HG03280 (cell line): ENCODE results near the gene ZBTB48.
A peak's percentile ranks its signal among the peaks of the same experiment; 100 is the strongest.

Experiments used
- ATAC-seq: cut with Tn5 transposase; IDR thresholded peaks from one replicate; pipeline ENCODE4 v1.9.1; 2021; ENCODE audit warnings: mild to moderate bottlenecking, moderate library complexity; ENCODE audit not compliant: unreplicated experiment

ZBTB48 gene

DNA sequence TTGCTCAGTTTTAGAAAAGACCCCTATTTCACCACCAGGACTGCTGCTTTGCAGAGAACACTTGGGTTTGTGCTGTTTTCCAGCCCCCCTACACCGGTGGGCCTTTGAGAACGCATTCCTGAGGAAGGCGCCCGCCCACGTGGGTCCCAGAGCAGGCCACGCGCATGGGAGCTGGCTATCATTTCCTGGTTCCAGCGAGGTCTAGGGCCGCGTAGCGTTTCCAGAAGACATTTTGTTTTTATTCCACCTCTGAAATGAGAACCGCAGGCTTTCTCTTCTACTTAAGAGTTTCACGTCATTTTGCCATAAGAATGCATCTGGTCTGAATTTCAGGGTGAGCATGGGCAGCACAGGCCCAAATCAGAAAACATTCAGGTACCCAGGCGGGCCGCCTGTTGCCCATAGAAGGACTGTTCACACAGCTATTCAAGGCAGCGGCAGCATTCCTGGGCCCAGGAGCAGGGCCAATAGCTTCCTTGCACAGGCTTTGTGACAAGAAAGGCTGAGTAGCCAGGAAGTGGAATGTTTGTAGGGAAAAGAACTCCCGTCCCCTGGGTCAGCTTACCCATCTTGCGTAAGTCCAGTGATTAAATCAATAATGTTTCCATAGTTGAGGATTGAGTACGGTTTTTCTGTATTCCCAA, 24.2 kb downstream of the ZBTB48 start:
- no peak for ATAC-seq

DNA sequence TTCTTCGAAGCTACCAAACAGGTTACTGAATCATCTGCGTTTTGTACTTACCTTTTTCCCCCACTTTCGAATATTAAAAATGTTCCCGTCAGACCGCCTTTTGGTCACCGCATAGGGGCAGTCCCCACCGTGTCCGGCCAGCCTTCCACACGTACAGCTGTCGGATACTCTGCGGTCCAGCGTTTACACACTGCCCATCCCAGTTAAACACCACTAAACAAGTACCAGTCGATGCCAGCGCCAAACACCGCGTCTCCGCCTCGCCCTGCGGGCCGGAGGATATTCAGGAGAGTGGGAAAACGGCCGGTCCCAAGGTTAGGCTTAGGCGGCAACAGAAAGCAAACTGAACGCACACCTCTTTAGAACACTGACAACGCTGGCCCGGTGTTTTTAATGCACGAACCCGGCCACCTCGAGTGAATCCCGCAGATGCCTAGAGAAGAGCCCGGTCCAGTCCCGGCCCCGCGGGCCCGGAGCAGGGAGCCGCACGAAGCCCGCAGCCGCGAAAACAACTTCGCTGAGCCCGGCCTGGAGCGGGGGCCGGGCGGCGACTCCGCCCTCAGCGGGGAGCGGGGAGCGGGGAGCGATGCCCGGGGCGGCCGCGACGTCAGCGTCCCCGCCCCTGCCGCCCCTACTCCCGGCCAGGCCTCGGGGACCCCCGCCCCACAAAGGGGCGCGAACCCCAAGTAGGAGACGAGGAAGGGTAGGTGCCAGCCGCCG, 33.0 kb downstream of the ZBTB48 start:
- ATAC-seq, result no peak

DNA sequence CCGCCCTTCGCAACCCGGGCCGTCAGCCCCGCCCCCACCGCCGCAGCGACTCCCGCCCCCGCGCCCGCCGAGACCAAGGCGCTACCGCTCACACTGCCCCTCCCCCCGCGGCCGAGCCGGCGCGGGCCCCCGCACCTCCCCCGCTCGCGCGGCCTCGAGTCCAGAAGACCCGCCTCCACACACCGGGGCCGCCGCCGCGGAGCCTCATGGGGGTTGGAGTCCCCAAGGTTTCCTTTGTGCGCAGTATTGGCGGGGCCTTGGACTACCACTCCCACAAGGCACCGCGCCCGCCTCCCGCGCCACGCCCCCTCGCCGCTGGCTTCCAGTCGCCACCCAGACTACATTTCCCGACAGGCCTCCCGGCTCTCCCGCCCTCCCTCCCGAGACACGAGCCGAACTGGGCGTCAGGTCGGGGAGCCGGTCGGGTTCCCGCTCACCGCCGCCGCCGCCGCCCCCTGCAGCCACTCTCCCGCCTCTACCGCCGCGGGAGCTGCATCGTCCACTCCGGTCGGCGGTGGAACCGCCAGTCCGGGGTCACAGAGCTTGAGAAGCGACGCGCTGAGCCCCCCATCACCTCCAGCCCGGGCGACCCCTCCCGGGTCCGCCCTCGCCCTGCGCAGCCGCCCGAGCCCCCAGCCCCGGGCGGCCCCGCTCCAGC, 33.7 kb downstream of the ZBTB48 start, which contains the start of gene PHF13:
PHF13 (plus strand) TSS at position 371 of the 658 bp plus-strand sequence. CDS start 336 bp downstream, outside the sequence.
- ATAC-seq, result peak; percentile 91

- no peak for ATAC-seq
These were observed 34.5 kb downstream of the ZBTB48 start for GRCh38 chr1:6614019-6614928.

GRCh38 chr1:6614929-6615785, 35.4 kb downstream of the ZBTB48 start:
- ATAC-seq, result no peak

DNA sequence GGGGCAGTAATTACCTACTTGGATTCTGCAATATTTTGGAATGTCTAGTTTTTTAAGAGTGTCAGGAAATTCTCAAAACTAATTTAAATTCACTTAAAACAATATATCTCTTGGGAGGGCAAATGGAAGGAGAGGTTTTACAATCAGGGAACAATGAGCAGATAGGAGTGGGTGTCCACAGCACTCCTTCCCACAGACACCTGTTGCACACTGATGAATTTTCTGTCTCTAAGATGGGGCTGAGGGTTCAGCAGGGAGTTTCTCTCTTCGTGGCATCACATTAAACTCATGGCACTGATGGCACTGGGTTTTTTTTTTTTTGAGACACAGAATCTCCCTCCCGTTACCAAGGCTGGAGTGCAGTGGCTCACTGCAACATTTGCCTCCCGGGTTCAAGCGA, 39.3 kb downstream of the ZBTB48 start:
- ATAC-seq, result no peak

DNA sequence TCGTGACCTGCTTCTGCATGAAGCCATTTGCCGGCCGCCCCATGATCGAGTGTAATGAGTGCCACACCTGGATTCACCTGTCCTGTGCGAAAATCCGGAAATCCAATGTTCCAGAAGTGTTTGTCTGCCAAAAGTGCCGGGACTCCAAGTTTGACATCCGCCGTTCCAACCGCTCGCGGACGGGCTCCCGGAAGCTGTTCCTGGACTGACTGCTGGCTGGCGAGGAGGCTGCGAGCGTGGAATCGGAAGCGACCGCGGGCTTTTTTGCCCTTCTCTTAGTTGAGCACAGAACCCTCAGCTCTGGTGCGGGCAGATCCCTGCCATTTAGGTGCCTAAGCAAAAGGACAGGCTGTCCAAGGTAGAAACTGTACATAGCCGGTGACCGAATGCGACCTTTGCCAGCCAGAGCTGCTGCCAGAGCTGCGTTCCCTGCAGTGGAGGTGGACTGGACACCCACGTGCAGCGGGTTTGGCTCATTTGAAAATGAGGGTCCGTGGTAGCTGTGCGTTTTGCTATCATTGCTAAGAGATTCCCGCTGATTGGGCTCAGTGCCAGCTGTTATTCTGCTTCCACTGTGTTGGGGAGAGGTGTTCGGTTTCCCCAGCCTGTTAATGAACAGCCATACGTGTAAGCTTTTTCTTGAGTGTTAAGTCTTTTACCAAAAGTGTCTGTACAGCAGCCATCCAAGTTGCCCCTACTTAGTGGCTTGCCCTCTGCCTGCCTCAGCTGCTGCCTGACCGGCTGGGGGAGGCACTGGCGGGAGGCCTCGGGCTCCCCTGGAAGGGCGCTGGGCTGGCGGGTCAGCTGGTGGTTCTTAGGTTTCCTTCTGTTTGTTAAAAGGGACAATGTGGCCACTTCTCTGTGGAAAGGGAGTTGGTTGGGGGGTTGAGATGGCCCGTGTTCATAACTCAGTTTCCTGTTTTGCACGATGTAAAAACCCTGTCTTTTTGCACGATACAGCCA, 41.9 kb downstream of the ZBTB48 start:
- no peak for ATAC-seq

DNA sequence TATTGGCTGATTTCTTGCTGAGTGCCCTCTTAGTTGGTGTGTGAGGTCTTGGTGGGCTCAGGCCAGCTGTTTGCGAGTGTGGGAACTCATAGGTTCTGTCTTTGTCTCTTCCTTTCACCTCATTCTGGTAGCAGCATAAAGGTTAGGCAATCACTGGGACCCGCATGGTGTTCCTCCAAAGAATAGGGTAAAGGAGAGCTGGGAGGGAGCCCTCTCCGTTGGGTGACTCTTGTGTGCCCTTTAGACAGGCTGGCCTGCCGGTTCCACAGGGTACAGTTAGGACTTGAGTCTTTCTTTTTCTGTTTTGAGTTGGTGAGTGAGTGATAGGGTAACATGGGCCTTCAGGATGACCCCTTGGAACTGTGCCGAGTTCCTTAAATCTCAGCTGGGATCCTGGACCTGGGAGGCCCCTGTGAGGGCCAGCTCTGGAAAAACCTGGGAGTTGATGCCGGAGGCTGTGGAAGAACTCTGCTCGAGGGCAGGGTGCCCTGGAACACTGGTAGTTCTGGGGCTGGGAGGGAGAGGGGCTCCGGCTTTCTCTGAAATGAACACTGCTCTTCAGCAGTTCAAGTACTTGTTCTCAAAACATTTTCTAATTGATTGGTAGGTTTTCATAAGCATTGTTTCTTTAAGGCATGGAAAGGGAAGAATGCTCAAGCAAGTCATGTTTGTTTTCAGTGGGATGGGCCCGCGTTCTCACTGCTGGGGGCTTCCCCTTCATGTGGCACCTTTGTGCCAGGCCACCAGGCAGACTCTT, 42.8 kb downstream of the ZBTB48 start:
- no peak for ATAC-seq

- no peak for ATAC-seq
These were observed 43.6 kb downstream of the ZBTB48 start for GRCh38 chr1:6623269-6623965.

DNA sequence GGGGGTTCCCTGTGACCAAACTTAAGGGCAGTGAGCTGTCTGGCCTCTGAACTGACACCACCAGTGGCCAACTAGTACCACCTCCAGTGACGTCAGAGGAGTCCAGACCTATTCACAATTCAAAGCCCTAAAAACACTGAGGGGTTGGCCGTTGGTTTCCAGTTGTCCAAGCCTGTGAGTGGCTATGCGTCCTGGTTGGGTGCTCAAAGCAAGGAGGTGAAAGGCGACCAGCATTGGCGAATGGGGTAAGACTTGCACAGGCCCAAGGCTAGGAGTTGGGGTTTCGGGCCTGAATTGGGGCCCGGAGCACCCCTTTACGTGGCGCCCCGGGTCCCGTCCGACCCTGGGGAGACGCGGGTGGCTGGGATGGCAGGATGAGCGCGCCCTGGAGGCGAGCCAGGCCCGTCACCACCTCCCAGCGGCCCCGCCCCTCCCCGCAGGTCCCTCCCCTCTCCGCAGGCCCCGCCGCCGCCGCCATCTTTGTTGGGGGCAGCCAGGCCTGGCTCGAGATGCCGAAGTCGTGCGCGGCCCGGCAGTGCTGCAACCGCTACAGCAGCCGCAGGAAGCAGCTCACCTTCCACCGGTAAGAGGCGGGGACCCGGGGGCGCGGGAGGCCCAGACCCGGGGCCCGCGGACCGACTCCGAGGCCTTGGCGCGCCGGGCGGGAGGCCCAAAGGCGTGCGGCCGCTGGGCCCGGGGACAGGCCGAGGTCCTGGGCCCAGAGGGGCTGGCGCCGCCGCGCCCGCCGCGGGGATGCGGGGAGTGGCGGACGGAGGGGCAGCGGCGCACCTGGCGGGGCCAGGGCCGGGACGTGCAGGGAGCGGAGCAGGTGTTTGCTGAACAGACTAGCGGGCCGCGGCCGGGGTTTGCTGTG, 45.2 kb downstream of the ZBTB48 start, which contains the start of gene THAP3:
THAP3 (plus strand) TSS at position 159 of the 874 bp plus-strand sequence; CDS start at position 510, 351 bp downstream.
- ATAC-seq, result peak; percentile 87

DNA sequence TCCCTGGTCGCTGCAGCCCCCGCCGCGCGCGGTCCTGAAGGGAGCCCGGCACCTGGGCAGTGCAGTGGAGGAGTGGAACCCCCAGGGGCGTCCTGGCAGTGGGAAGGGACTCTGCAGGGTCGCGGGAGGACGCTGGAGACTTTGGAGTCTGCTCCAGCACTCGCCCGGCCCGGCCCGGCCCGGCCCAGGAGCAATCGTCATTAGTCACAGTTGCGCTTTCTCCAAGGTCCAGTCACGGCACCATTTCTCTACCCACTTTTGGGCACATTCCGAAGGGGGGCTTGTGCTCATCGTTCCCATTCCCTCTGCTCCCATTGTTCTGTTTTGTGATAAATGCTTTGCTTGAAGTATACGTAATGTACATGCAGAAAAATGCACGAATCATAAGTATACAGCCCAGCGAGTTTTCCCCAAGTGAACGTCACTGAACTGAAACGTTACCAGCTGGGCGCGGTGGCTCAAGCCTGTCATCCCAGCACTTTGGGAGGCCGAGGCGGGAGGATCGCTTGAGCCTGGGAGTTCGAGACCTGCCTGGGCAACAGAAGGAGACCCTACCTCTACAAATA, 45.9 kb downstream of the ZBTB48 start:
- ATAC-seq, result peak; percentile 4

GRCh38 chr1:6627031-6627430, 47.2 kb downstream of the ZBTB48 start:
- ATAC-seq, result no peak

GRCh38 chr1:6627841-6628545, 48.2 kb downstream of the ZBTB48 start:
- no peak for ATAC-seq

- ATAC-seq, result no peak
These were observed 49.2 kb downstream of the ZBTB48 start for GRCh38 chr1:6628971-6629479.

- ATAC-seq, result no peak
These were observed 50.2 kb downstream of the ZBTB48 start for GRCh38 chr1:6630027-6630426.
